ENCODE results near the gene CEACAM4. TPM values are rescaled to one million over a fixed set of nuclear protein-coding genes. Genes with fewer than 3 reads are reported as not detected.
"Not testable (repeated sequence)": the region's sequence is repeated elsewhere in the genome, so short reads cannot be mapped to it uniquely, and the experiment has no call there.

Gene CEACAM4
- polyA plus RNA-seq, 1 donor (not counting 4 experiments of a cell fraction or from before 2014, with no cell fraction given), result not detected

GRCh38 chr19:41666075-41666474 is 39.2 kb upstream of the CEACAM4 start:
- DNase-seq (ENCODE audit: low read depth, low spot score) (no peak), FAIRE-seq (no peak)
- H3K9me3 ChIP-seq (ENCODE audit: control insufficient read depth, low read depth, low read length), result peaks cover 2% of the 10 kb centered on the region
- H2AFZ ChIP-seq (ENCODE audit: control insufficient read depth, low read length), result no peak overlapping the region
- H4K20me1 ChIP-seq (ENCODE audit: control insufficient read depth, extremely low read depth, insufficient read depth, low read length), result no peaks in the 10 kb centered on the region
- no peaks in the 10 kb centered on the region for H3K9me1 ChIP-seq (ENCODE audit: control insufficient read depth, extremely low read depth, insufficient read depth, low read length)
- H3K4me1 ChIP-seq (ENCODE audit: control insufficient read depth, extremely low read depth, insufficient read depth, low read length), result no peaks in the 10 kb centered on the region
- dilution Hi-C loops (cut with MboI; ENCODE audit: extremely low pct_ligation_motif_present, low sequenced_read_pairs), result no loop called here
- H3K4me3 ChIP-seq (ENCODE audit: control insufficient read depth in 2 of 3, extremely low read depth in 1 of 3, insufficient read depth in 2 of 3, low read depth in 1 of 3, low read length in 3 of 3), result no peak overlapping the region
- H3K36me3 ChIP-seq (ENCODE audit: control insufficient read depth in 2 of 2, extremely low read depth in 1 of 2, insufficient read depth in 2 of 2, low read length in 2 of 2), result no peaks in the 10 kb centered on the region
- no peak overlapping the region for H3K9ac ChIP-seq (ENCODE audit: control insufficient read depth, extremely low read depth, insufficient read depth, low read length)
- no peaks in the 10 kb centered on the region for H3K79me2 ChIP-seq (ENCODE audit: control insufficient read depth, insufficient read depth, low read length)
- no peak overlapping the region for H3K4me2 ChIP-seq (ENCODE audit: control insufficient read depth, extremely low read depth, insufficient read depth, low read depth, low read length)
- H3K27me3 ChIP-seq (ENCODE audit: control insufficient read depth, extremely low read depth, insufficient read depth, low read length), result no peaks in the 10 kb centered on the region
- no peak overlapping the region for H3K27ac ChIP-seq (ENCODE audit: control insufficient read depth, insufficient read depth, low read length)
- TF ChIP-seq, protein P1, sequence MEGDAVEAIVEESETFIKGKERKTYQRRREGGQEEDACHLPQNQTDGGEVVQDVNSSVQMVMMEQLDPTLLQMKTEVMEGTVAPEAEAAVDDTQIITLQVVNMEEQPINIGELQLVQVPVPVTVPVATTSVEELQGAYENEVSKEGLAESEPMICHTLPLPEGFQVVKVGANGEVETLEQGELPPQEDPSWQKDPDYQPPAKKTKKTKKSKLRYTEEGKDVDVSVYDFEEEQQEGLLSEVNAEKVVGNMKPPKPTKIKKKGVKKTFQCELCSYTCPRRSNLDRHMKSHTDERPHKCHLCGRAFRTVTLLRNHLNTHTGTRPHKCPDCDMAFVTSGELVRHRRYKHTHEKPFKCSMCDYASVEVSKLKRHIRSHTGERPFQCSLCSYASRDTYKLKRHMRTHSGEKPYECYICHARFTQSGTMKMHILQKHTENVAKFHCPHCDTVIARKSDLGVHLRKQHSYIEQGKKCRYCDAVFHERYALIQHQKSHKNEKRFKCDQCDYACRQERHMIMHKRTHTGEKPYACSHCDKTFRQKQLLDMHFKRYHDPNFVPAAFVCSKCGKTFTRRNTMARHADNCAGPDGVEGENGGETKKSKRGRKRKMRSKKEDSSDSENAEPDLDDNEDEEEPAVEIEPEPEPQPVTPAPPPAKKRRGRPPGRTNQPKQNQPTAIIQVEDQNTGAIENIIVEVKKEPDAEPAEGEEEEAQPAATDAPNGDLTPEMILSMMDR (optimal IDR thresholded peaks at IDR 0.05 in 1 of 3, IDR thresholded peaks at IDR 0.05 in 1 of 3, conservative IDR thresholded peaks at IDR 0.05 in 1 of 3; ENCODE audit: extremely low read depth in 1 of 3, insufficient read depth in 2 of 3, low read length in 3 of 3), result no peak

- no peak overlapping the region for H3K27ac ChIP-seq (ENCODE audit: control insufficient read depth, insufficient read depth, low read length)
- H3K79me2 ChIP-seq (ENCODE audit: control insufficient read depth, insufficient read depth, low read length), result no peaks in the 10 kb centered on the region
- FAIRE-seq, result no peak
Measured at GRCh38 chr19:41657157-41657556, 30.3 kb upstream of the CEACAM4 start.

DNA sequence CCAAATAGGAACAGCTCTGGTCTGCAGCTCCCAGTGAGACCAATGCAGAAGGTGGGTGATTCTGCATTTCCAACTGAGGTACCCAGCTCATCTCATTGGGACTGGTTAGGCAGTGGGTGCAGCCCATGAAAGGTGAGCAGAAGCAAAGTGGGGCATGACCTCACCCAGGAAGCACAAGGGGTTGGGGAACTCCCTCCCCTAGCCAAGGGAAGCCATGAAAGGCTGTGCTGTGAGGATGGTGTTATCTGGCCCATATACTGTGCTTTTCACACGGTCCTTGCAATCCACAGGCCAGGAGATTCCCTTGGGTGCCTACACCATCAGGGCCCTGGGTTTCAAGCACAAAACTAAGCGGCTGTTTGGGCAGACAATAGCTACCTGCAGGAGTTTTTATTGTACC is 29.9 kb upstream of the CEACAM4 start:
- H3K4me3 ChIP-seq (ENCODE audit: control insufficient read depth in 2 of 3, extremely low read depth in 1 of 3, insufficient read depth in 2 of 3, low read depth in 1 of 3, low read length in 3 of 3); H3K27me3 ChIP-seq (ENCODE audit: control insufficient read depth, extremely low read depth, insufficient read depth, low read length); H3K4me1 ChIP-seq (ENCODE audit: control insufficient read depth, extremely low read depth, insufficient read depth, low read length); H2AFZ ChIP-seq (ENCODE audit: control insufficient read depth, low read length); H3K27ac ChIP-seq (ENCODE audit: control insufficient read depth, insufficient read depth, low read length); DNase-seq (ENCODE audit: low read depth, low spot score); dilution Hi-C loops (cut with MboI; ENCODE audit: extremely low pct_ligation_motif_present, low sequenced_read_pairs); FAIRE-seq; H3K9ac ChIP-seq (ENCODE audit: control insufficient read depth, extremely low read depth, insufficient read depth, low read length); H3K9me1 ChIP-seq (ENCODE audit: control insufficient read depth, extremely low read depth, insufficient read depth, low read length); H3K79me2 ChIP-seq (ENCODE audit: control insufficient read depth, insufficient read depth, low read length); H3K9me3 ChIP-seq (ENCODE audit: control insufficient read depth, low read depth, low read length); H3K36me3 ChIP-seq (ENCODE audit: control insufficient read depth in 2 of 2, extremely low read depth in 1 of 2, insufficient read depth in 2 of 2, low read length in 2 of 2); H4K20me1 ChIP-seq (ENCODE audit: control insufficient read depth, extremely low read depth, insufficient read depth, low read length); H3K4me2 ChIP-seq (ENCODE audit: control insufficient read depth, extremely low read depth, insufficient read depth, low read depth, low read length): not testable (repeated sequence)

More at GRCh38 chr19:41657157-41657556, 30.3 kb upstream of the CEACAM4 start:
- no peaks in the 10 kb centered on the region for H4K20me1 ChIP-seq (ENCODE audit: control insufficient read depth, extremely low read depth, insufficient read depth, low read length)
- no peaks in the 10 kb centered on the region for H3K9me1 ChIP-seq (ENCODE audit: control insufficient read depth, extremely low read depth, insufficient read depth, low read length)
- no peak for DNase-seq (ENCODE audit: low read depth, low spot score)
- dilution Hi-C loops (cut with MboI; ENCODE audit: extremely low pct_ligation_motif_present, low sequenced_read_pairs), result no loop called here
- H3K4me1 ChIP-seq (ENCODE audit: control insufficient read depth, extremely low read depth, insufficient read depth, low read length), result no peaks in the 10 kb centered on the region
- H3K9me3 ChIP-seq (ENCODE audit: control insufficient read depth, low read depth, low read length), result no peaks in the 10 kb centered on the region
- no peak overlapping the region for H3K9ac ChIP-seq (ENCODE audit: control insufficient read depth, extremely low read depth, insufficient read depth, low read length)
- H3K27me3 ChIP-seq (ENCODE audit: control insufficient read depth, extremely low read depth, insufficient read depth, low read length), result peaks cover 3% of the 10 kb centered on the region
- H3K36me3 ChIP-seq (ENCODE audit: control insufficient read depth in 2 of 2, extremely low read depth in 1 of 2, insufficient read depth in 2 of 2, low read length in 2 of 2), result no peaks in the 10 kb centered on the region
- no peak overlapping the region for H3K4me2 ChIP-seq (ENCODE audit: control insufficient read depth, extremely low read depth, insufficient read depth, low read depth, low read length)
- H3K4me3 ChIP-seq (ENCODE audit: control insufficient read depth in 2 of 3, extremely low read depth in 1 of 3, insufficient read depth in 2 of 3, low read depth in 1 of 3, low read length in 3 of 3), result no peak overlapping the region
- TF ChIP-seq, protein P1 (optimal IDR thresholded peaks at IDR 0.05 in 1 of 3, IDR thresholded peaks at IDR 0.05 in 1 of 3, conservative IDR thresholded peaks at IDR 0.05 in 1 of 3; ENCODE audit: extremely low read depth in 1 of 3, insufficient read depth in 2 of 3, low read length in 3 of 3), result no peak
- TF ChIP-seq EZH2 (IDR thresholded peaks at IDR 0.05; ENCODE audit: low read length), result no peak
- no peak overlapping the region for H2AFZ ChIP-seq (ENCODE audit: control insufficient read depth, low read length)

Measured in keratinocyte (primary cell).